ENCODE data around the gene ALDH5A1. TPM values are rescaled to one million over a fixed set of nuclear protein-coding genes. Genes with fewer than 3 reads are reported as not detected.
A peak's percentile ranks its signal among the peaks of the same experiment; 100 is the strongest.

ALDH5A1 gene
- total RNA-seq: 10 to 100 TPM in 4 of 7 donors, 1 to 10 TPM in 3; 5.4 to 17.0 (median 10.1) TPM
- 10 to 100 TPM in 1 of 2 donors, 1 to 10 TPM in 1; 4.1 to 14.1 TPM for polyA plus RNA-seq
- long read RNA-seq, donor 1, full-length matches to known transcripts: 3 of 14 reads
- long read RNA-seq, donor 1, partial matches to known transcripts: 6 of 14 reads
- long read RNA-seq, donor 1, other reads (novel, unspliced or antisense): 5 of 14 reads
- long read RNA-seq, donor 2, full-length matches to known transcripts: 9 of 18 reads
- long read RNA-seq, donor 2, partial matches to known transcripts: 9 of 18 reads
- long read RNA-seq, donor 2, other reads (novel, unspliced or antisense): 0 of 18 reads
- long read RNA-seq, donor 3, full-length matches to known transcripts: 8 of 14 reads
- long read RNA-seq, donor 3, partial matches to known transcripts: 2 of 14 reads
- long read RNA-seq, donor 3, other reads (novel, unspliced or antisense): 4 of 14 reads

DNA sequence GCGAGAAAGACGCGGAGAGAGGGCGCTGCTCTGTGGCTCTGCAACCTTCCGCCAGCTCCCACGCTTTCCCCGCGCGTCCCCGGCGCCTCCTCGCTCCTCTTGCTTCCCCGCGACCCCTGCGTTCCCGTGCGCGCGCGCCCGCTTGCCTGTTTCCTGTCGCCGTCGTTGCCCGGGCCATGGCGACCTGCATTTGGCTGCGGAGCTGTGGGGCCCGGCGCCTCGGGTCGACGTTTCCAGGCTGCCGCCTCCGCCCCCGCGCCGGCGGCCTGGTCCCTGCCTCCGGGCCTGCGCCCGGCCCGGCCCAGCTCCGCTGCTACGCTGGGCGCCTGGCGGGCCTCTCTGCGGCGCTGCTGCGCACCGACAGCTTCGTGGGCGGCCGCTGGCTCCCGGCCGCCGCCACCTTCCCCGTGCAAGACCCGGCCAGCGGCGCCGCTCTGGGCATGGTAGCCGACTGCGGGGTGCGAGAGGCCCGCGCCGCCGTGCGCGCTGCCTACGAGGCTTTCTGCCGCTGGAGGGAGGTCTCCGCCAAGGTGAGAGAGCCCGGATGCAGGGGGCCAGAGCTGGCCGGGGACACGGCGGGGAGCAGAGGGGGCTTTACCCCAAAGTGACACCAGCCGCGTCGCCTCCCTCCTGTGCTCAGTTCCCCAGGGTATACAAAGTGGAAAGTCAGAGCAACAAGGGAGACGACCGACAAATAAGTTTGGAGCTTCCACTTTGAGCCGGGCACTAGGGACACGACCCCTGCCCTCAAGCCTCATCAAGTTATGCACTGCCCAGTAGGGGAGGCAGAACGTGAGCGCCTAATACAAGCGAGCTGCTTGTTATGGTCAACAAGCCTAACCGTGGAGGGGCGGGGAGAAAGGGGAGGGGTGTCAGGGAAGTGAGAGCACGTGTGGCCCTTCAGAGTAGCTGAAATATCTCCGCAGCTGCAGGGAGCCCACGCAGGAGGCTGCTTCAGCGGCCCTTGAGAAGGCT, at the start of gene ALDH5A1:
ALDH5A1 (plus strand) TSS at position 149 of the 975 bp plus-strand sequence; CDS start at position 177, 28 bp downstream.
- DNase-seq: peak; percentile 70 to 82 (median 76)
- H3K27ac ChIP-seq: peak within 1 kb of the TSS; percentile 9 to 70
- peaks cover 3% of the 10 kb centered on the region for H3K4me1 ChIP-seq (ENCODE audit: insufficient read depth)
- WGBS, 3 donors: 0 to 1% (median 0%) methylated on average over 54 to 93 of the region's 93 CpGs
- no peaks in the 10 kb centered on the region for H3K9me3 ChIP-seq
- no peaks in the 10 kb centered on the region for H3K27me3 ChIP-seq
- TF ChIP-seq, protein P1, sequence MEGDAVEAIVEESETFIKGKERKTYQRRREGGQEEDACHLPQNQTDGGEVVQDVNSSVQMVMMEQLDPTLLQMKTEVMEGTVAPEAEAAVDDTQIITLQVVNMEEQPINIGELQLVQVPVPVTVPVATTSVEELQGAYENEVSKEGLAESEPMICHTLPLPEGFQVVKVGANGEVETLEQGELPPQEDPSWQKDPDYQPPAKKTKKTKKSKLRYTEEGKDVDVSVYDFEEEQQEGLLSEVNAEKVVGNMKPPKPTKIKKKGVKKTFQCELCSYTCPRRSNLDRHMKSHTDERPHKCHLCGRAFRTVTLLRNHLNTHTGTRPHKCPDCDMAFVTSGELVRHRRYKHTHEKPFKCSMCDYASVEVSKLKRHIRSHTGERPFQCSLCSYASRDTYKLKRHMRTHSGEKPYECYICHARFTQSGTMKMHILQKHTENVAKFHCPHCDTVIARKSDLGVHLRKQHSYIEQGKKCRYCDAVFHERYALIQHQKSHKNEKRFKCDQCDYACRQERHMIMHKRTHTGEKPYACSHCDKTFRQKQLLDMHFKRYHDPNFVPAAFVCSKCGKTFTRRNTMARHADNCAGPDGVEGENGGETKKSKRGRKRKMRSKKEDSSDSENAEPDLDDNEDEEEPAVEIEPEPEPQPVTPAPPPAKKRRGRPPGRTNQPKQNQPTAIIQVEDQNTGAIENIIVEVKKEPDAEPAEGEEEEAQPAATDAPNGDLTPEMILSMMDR (IDR thresholded peaks at IDR 0.05): no peak
- no peak for TF ChIP-seq POLR2A (IDR thresholded peaks at IDR 0.05)
- no peak for TF ChIP-seq EP300 (IDR thresholded peaks at IDR 0.05)
- H3K36me3 ChIP-seq: no peaks in the 10 kb centered on the region
- intact Hi-C loops (cut with DNase I): no loop called here
- peak within 1 kb of the TSS; percentile 64 for H3K4me3 ChIP-seq

DNA sequence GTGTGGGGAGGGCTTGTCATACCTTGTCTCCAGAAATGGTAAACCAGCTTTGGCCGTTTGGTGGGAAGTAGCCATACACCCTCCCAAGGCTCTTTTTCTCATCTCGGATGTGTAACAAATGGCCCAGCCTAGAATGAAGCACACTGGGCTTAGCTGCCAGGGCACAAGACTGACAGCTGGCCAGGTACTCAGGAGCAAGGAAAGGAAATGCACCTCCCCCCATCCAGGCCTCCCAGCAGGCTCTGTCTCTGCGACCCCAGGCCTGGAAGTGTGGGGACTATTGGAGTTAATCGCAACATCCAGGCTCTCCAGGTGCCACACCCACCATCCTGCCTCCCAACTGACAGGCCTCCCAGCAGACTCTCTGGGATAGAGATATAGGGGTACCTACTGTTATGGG, 49.1 kb upstream of the ALDH5A1 start:
- Histone ChIP-seq H3K27ac (no peak overlapping the region), H3K27me3 (no peaks in the 10 kb centered on the region), H3K36me3 (no peaks in the 10 kb centered on the region), H3K4me3 (no peak overlapping the region), H3K9me3 (no peaks in the 10 kb centered on the region), H3K4me1 (ENCODE audit: insufficient read depth) (no peaks in the 10 kb centered on the region)
- TF ChIP-seq POLR2A (IDR thresholded peaks at IDR 0.05) (no peak), EP300 (IDR thresholded peaks at IDR 0.05) (no peak)
- TF ChIP-seq, protein P1 (IDR thresholded peaks at IDR 0.05): no peak
- 65 to 77% (median 70%) methylated on average over 4 of the region's 4 CpGs for WGBS, 3 donors
- no peak for DNase-seq
- intact Hi-C loops (cut with DNase I): no loop called here

DNA sequence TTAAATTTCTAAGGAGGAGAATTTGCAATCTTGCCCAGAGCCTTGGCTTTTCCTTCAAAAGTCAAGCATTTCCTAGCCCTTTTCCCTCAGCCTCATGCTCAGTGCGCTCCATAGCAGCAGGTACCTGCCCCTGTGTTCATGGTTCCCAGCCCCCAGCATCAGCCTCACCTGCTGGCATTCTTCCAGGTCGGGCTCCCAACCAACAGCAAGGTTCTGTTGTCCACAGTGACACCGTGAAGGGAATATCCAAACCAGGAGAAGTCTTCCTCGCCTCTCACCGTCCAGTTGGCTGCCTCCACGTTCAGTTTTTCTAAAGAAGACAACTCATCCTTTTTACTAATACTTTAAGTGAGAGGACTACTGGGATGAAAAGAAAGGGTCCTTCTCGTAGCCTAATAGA, 48.1 kb upstream of the ALDH5A1 start:
- intact Hi-C loops (cut with DNase I): no loop called here
- Histone ChIP-seq H3K4me3 (no peak overlapping the region), H3K27ac (no peak overlapping the region), H3K9me3 (no peaks in the 10 kb centered on the region), H3K27me3 (no peaks in the 10 kb centered on the region), H3K36me3 (no peaks in the 10 kb centered on the region), H3K4me1 (ENCODE audit: insufficient read depth) (no peaks in the 10 kb centered on the region)
- no peak for DNase-seq
- no peak for TF ChIP-seq POLR2A (IDR thresholded peaks at IDR 0.05)
- no peak for TF ChIP-seq EP300 (IDR thresholded peaks at IDR 0.05)
- 81 to 89% (median 89%) methylated on average over 7 of the region's 7 CpGs for WGBS, 3 donors

DNA sequence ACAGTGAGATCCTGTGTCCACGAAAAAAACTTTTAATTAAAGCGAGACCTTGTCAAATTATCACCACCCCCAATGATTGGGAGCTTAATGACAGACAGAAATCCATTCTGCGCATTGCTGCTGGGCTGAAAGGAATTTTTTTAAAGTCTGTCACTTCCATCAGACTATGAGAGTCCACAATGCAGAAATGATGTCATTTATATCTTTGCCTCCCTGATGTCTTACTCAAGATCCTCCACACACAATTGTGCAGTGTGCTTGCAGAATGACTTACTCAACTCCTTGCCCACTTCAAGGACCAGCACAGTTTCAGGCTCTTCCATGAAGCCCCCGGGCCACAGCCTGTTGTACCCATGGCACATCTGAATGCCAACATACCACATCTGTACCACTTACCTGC, 46.4 kb upstream of the ALDH5A1 start:
- no peak for TF ChIP-seq POLR2A (IDR thresholded peaks at IDR 0.05)
- no peak for TF ChIP-seq EP300 (IDR thresholded peaks at IDR 0.05)
- TF ChIP-seq, protein P1 (IDR thresholded peaks at IDR 0.05): no peak
- Histone ChIP-seq H3K4me3 (no peak overlapping the region), H3K9me3 (no peaks in the 10 kb centered on the region), H3K27ac (no peak overlapping the region), H3K36me3 (no peaks in the 10 kb centered on the region), H3K4me1 (ENCODE audit: insufficient read depth) (no peaks in the 10 kb centered on the region), H3K27me3 (no peaks in the 10 kb centered on the region)
- DNase-seq: no peak
- intact Hi-C loops (cut with DNase I): no loop called here
- WGBS, 3 donors: 67 to 87% (median 69%) methylated on average over 4 of the region's 4 CpGs

Data from ovary (tissue), 10 donors.